IMR-90 (cell line): ENCODE measurements around the gene SAMD4B. TPM values are rescaled to one million over a fixed set of nuclear protein-coding genes. Genes with fewer than 3 reads are reported as not detected.

Experiments
- ATAC-seq: fragments of 200-7000 bp; cut with Tn5 transposase; 2 replicates; pipeline ENCODE4 v1.9.1; 2020; ENCODE audit warnings: low read depth, mild to moderate bottlenecking, moderate library complexity
- BruUV-seq: library from RNA; stranded (reverse); fragments of 400-500 nt; replicated peaks from 2 replicates; lab custom pipeline; 2021; lab: Mats Ljungman, UMichigan
- CTCF ChIA-PET: fragments of 300-600 bp; formaldehyde crosslinking; extraction: SDS; loops from one replicate; lab custom pipeline; 2021; ENCODE audit warnings: antibody characterized with exemption; lab: Yijun Ruan, JAX
- POLR2A ChIA-PET: fragments of 300-600 bp; sonication (Branson Sonifier 250); formaldehyde crosslinking; loops from one replicate; lab custom pipeline; 2022; ENCODE audit warnings: antibody characterized with exemption; ENCODE audit not compliant: unreplicated experiment; lab: Charles Lee
- DNase-seq: peaks from one replicate; pipeline ENCODE4 v3.0.0; 2013
- H2AFZ ChIP-seq: replicated peaks from 2 replicates; pipeline ENCODE3; 2013; ENCODE audit warnings: low read length, mild to moderate bottlenecking; ENCODE audit not compliant: poor library complexity
- H2AK5ac ChIP-seq: 2 replicates; pipeline ENCODE4 v1.6.1; 2013; ENCODE audit warnings: low read depth, low read length, inconsistent platforms
- H2AK9ac ChIP-seq: replicated peaks from 2 replicates; pipeline ENCODE3; 2013; ENCODE audit warnings: mild to moderate bottlenecking, low read depth, low read length, moderate library complexity; ENCODE audit not compliant: poor library complexity
- H2BK120ac ChIP-seq: 2 replicates; pipeline ENCODE4 v1.6.1; 2013; ENCODE audit warnings: low read depth, low read length, inconsistent platforms
- H2BK15ac ChIP-seq: 3 replicates; pipeline ENCODE4 v1.6.1; 2013; ENCODE audit warnings: low read depth, low read length, inconsistent platforms
- H2BK20ac ChIP-seq: 2 replicates; pipeline ENCODE4 v1.6.1; 2013; ENCODE audit warnings: low read depth, mild to moderate bottlenecking, inconsistent platforms, low read length, moderate library complexity
- H2BK5ac ChIP-seq: 2 replicates; pipeline ENCODE4 v1.6.1; 2013; ENCODE audit warnings: mild to moderate bottlenecking, low read depth, low read length, inconsistent platforms; ENCODE audit not compliant: poor library complexity, severe bottlenecking
- H3K14ac ChIP-seq: replicated peaks from 2 replicates; pipeline ENCODE4 v1.6.1; 2013; ENCODE audit warnings: low read depth, low read length, inconsistent platforms
- H3K18ac ChIP-seq: 2 replicates; pipeline ENCODE4 v1.6.1; 2013; ENCODE audit warnings: low read depth, low read length, control low read depth
- H3K23ac ChIP-seq: 2 replicates; pipeline ENCODE4 v1.6.1; 2013; ENCODE audit warnings: low read depth, low read length, inconsistent platforms
- H3K27ac ChIP-seq: 2 replicates; pipeline ENCODE4 v1.5.1; 2013; ENCODE audit warnings: mild to moderate bottlenecking, control low read depth, low read length; ENCODE audit not compliant: insufficient read depth
- H3K27me3 ChIP-seq: 2 replicates; pipeline ENCODE4 v1.6.1; 2013; ENCODE audit warnings: low read length; ENCODE audit not compliant: control insufficient read depth, insufficient read depth
- H3K36me3 ChIP-seq: 2 replicates; pipeline ENCODE4 v1.6.1; 2013; ENCODE audit warnings: low read length, mixed read lengths; ENCODE audit not compliant: control insufficient read depth, insufficient read depth
- H3K4ac ChIP-seq: 2 replicates; pipeline ENCODE4 v1.6.1; 2013; ENCODE audit warnings: low read depth, low read length, inconsistent platforms
- H3K4me1 ChIP-seq: 2 replicates; pipeline ENCODE4 v1.6.1; 2013; ENCODE audit warnings: low read length, mixed read lengths; ENCODE audit not compliant: control insufficient read depth, insufficient read depth
- H3K4me2 ChIP-seq: 2 replicates; pipeline ENCODE4 v1.6.1; 2013; ENCODE audit warnings: low read depth, mild to moderate bottlenecking, control low read depth, low read length, moderate library complexity
- H3K4me3 ChIP-seq: 2 replicates; pipeline ENCODE4 v1.5.1; 2013; ENCODE audit warnings: low read depth, mild to moderate bottlenecking, control low read depth, low read length, moderate library complexity; ENCODE audit not compliant: insufficient read depth
- H3K56ac ChIP-seq: 2 replicates; pipeline ENCODE4 v1.6.1; 2013; ENCODE audit warnings: low read length, inconsistent platforms; ENCODE audit not compliant: insufficient read depth; ENCODE audit errors: extremely low read depth
- H3K79me1 ChIP-seq, 2 experiments: 2 replicates each; pipeline ENCODE4 v1.6.1; 2013; ENCODE audit warnings: low read length in 2 of 2, inconsistent platforms in 1 of 2, low read depth in 1 of 2
- H3K9ac ChIP-seq: 2 replicates; pipeline ENCODE4 v1.6.1; 2013; ENCODE audit warnings: low read depth, low read length, control low read depth
- H3K9me1 ChIP-seq: 2 replicates; pipeline ENCODE4 v1.6.1; 2013; ENCODE audit warnings: low read length, inconsistent platforms; ENCODE audit not compliant: insufficient read depth
- H3K9me3 ChIP-seq: 2 replicates; pipeline ENCODE4 v1.6.1; 2013; ENCODE audit warnings: low read length; ENCODE audit not compliant: control insufficient read depth, insufficient read depth
- H4K20me1 ChIP-seq: 2 replicates; pipeline ENCODE4 v1.6.1; 2013; ENCODE audit warnings: low read length, inconsistent platforms; ENCODE audit not compliant: insufficient read depth
- H4K5ac ChIP-seq: 2 replicates; pipeline ENCODE4 v1.6.1; 2013; ENCODE audit warnings: mild to moderate bottlenecking, low read depth, low read length, control low read depth
- H4K8ac ChIP-seq, 2 experiments: 2 replicates each; pipeline ENCODE4 v1.6.1; 2013; ENCODE audit warnings: low read depth in 2 of 2, low read length in 2 of 2, control low read depth in 1 of 2, inconsistent platforms in 1 of 2
- H4K91ac ChIP-seq: 2 replicates; pipeline ENCODE4 v1.6.1; 2013; ENCODE audit warnings: low read depth, low read length, inconsistent platforms; ENCODE audit not compliant: insufficient read depth
- CEBPB ChIP-seq: IDR thresholded peaks from 2 replicates; pipeline ENCODE4 v1.6.1; 2012; ENCODE audit warnings: low read depth, low read length, improper control_type of control experiment
- CHD1 ChIP-seq: IDR thresholded peaks from 2 replicates; pipeline ENCODE4 v1.6.1; 2012; ENCODE audit warnings: low read depth, low read length, improper control_type of control experiment
- ELK1 ChIP-seq: fragments of 150-350 bp; IDR thresholded peaks from 2 replicates; pipeline ENCODE4 v1.6.1; 2016; ENCODE audit warnings: low read depth, mild to moderate bottlenecking, low read length, moderate library complexity, borderline replicate concordance
- FOS ChIP-seq: fragments of 150-350 bp; IDR thresholded peaks from 2 replicates; pipeline ENCODE4 v1.6.1; 2016; ENCODE audit warnings: low read depth, low read length
- MXI1 ChIP-seq: IDR thresholded peaks from 2 replicates; pipeline ENCODE4 v1.6.1; 2012; ENCODE audit warnings: low read depth, mild to moderate bottlenecking, low read length, moderate library complexity, borderline replicate concordance
- NFE2L2 ChIP-seq: fragments of 150-350 bp; IDR thresholded peaks from 2 replicates; pipeline ENCODE4 v1.6.1; 2016; ENCODE audit warnings: low read depth, mild to moderate bottlenecking, low read length
- POLR2A ChIP-seq: IDR thresholded peaks from 2 replicates; pipeline ENCODE4 v1.6.1; 2012; ENCODE audit warnings: mild to moderate bottlenecking, low read depth, low read length
- RCOR1 ChIP-seq: IDR thresholded peaks from 2 replicates; pipeline ENCODE4 v1.6.1; 2012; ENCODE audit warnings: mild to moderate bottlenecking, low read length, improper control_type of control experiment; ENCODE audit not compliant: insufficient replicate concordance
- RFX5 ChIP-seq: IDR thresholded peaks from 2 replicates; pipeline ENCODE4 v1.8.0; 2012; ENCODE audit warnings: low read depth, mild to moderate bottlenecking, low read length, moderate library complexity
- WGBS, 2 experiments: methylation state at CpG; one replicate each; pipeline versions ENCODE4 v1.1.5 to v1.1.7; 2013; ENCODE audit warnings: missing lambda C conversion rate in 2 of 2; ENCODE audit not compliant: insufficient read length in 1 of 2; ENCODE audit errors: extremely low coverage in 2 of 2; 5-methylcytosine and 5-hydroxymethylcytosine counted together
- dilution Hi-C: fragments of 300-500 bp; cut with HindIII; formaldehyde crosslinking; loops from one replicate; pipeline ENCODE4 v1.14.3; 2018; ENCODE audit warnings: low sequenced_read_pairs; ENCODE audit not compliant: unreplicated experiment
- in situ Hi-C: fragments of 300-500 bp; cut with MboI; formaldehyde crosslinking; loops from 3 replicates; pipeline ENCODE4 v1.14.3; 2019; ENCODE audit warnings: low sequenced_read_pairs, inconsistent platforms, mixed read lengths
- intact Hi-C: fragments of 100-400 bp; cut with micrococcal nuclease; formaldehyde crosslinking; loops from 2 replicates; pipeline ENCODE4 v1.10.0; 2022
- polyA plus RNA-seq, 3 experiments: library from polyadenylated mRNA; depleted of rRNA; stranded (reverse); fragments of >200 nt; gene quantifications; 2 replicates each; pipeline ENCODE4 v1.2.3, GENCODE V29; 2012; ENCODE audit warnings: low replicate concordance in 1 of 3
- total RNA-seq: library from RNA; depleted of rRNA; stranded (reverse); fragments of >200 nt; gene quantifications from 2 replicates; pipeline ENCODE4 v1.2.3, GENCODE V29; 2012

SAMD4B gene
- total and polyA plus RNA-seq, 2 of the 4 experiments (the other 2 are of a cell fraction): 18.3 to 97.2 TPM

GRCh38 chr19:39359026-39359425 is 16.8 kb downstream of the SAMD4B start:
- ChIA-PET POLR2A (no interaction called here), CTCF (no interaction called here)
- Histone ChIP-seq H2AK5ac (no peak overlapping the region), H3K4ac (no peak overlapping the region), H4K20me1 (peaks cover 13% of the 10 kb centered on the region), H4K91ac (no peak overlapping the region), H3K9me1 (peaks cover 26% of the 10 kb centered on the region), H2BK20ac (no peak overlapping the region), H2BK5ac (no peak overlapping the region), H3K27ac (no peak overlapping the region), H3K4me2 (no peak overlapping the region), H4K5ac (no peak overlapping the region), H2AFZ (no peak overlapping the region), H3K79me1 (peaks cover 24 to 73% of the 10 kb centered on the region in 2 experiments), H2BK120ac (no peak overlapping the region), H3K36me3 (peaks cover 50% of the 10 kb centered on the region), H3K14ac (no peak overlapping the region), H2BK15ac (no peak overlapping the region), H3K23ac (no peak overlapping the region), H3K4me1 (peaks cover 20% of the 10 kb centered on the region), H3K9ac (no peak overlapping the region), H3K18ac (no peak overlapping the region), H4K8ac (no peak overlapping the region), H3K27me3 (no peaks in the 10 kb centered on the region), H3K4me3 (no peak overlapping the region), H3K56ac (no peak overlapping the region), H3K9me3 (no peaks in the 10 kb centered on the region), H2AK9ac (no peak overlapping the region)
- DNase-seq (no peak), ATAC-seq (no peak)
- in situ Hi-C loops: no loop called here
- intact Hi-C loops: no loop called here
- TF ChIP-seq NFE2L2 (no peak), MXI1 (no peak), RCOR1 (no peak), RFX5 (no peak), FOS (no peak), POLR2A (no peak), CHD1 (no peak), ELK1 (no peak), CEBPB (no peak)
- BruUV-seq: no TSS peak
- dilution Hi-C loops: no loop called here
- no CpG with 5 or more reads among the region's 3 CpGs for WGBS, 2 experiments
